ENCODE measurements around the gene NT5DC2. TPM values are rescaled to one million over a fixed set of nuclear protein-coding genes. Genes with fewer than 3 reads are reported as not detected.

The NT5DC2 gene
- total and polyA plus RNA-seq, 8 donors, result 3.5 to 37.6 (median 9.4) TPM

GRCh38 chr3:52522651-52523251 lies 10.9 kb downstream of the NT5DC2 start:
- 89 to 93% methylated on average over 14 of the region's 14 CpGs for WGBS, 2 donors
- DNase-seq, result peak in 2 of 6 donors; percentile 10 to 41
- Histone ChIP-seq H3K9me3 (no peaks in the 10 kb centered on the region), H3K36me3 (no peaks in the 10 kb centered on the region), H3K27ac (no peak overlapping the region), H3K4me1 (no peaks in the 10 kb centered on the region), H3K4me3 (no peak overlapping the region), H3K27me3 (no peaks in the 10 kb centered on the region)
- no peak for TF ChIP-seq CTCF (IDR thresholded peaks at IDR 0.05)
- ATAC-seq, result no peak
- intact Hi-C loops (cut with DNase I), result no loop called here
- FAIRE-seq, result no peak

GRCh38 chr3:52521881-52522650 lies 11.6 kb downstream of the NT5DC2 start:
- no peak overlapping the region for H3K27ac ChIP-seq
- peak in 3 of 6 donors; percentile 11 to 54 (median 40) for DNase-seq
- no peaks in the 10 kb centered on the region for H3K4me1 ChIP-seq
- no peak for ATAC-seq
- TF ChIP-seq CTCF (IDR thresholded peaks at IDR 0.05), result no peak
- intact Hi-C loops (cut with DNase I), result no loop called here
- no peak for FAIRE-seq
- H3K36me3 ChIP-seq, result no peaks in the 10 kb centered on the region
- H3K27me3 ChIP-seq, result no peaks in the 10 kb centered on the region
- whole genome bisulfite sequencing, 2 donors, result 94 to 95% methylated on average over 33 of the region's 33 CpGs
- no peaks in the 10 kb centered on the region for H3K9me3 ChIP-seq
- no peak overlapping the region for H3K4me3 ChIP-seq

GRCh38 chr3:52521488-52521824 lies 12.2 kb downstream of the NT5DC2 start:
- H3K4me1 ChIP-seq, result no peaks in the 10 kb centered on the region
- DNase-seq (peak in 2 of 6 donors; percentile 12 to 64), ATAC-seq (no peak), FAIRE-seq (no peak)
- TF ChIP-seq CTCF (IDR thresholded peaks at IDR 0.05), result no peak
- no peak overlapping the region for H3K4me3 ChIP-seq
- no peaks in the 10 kb centered on the region for H3K27me3 ChIP-seq
- H3K9me3 ChIP-seq, result no peaks in the 10 kb centered on the region
- intact Hi-C loops (cut with DNase I), result no loop called here
- no peaks in the 10 kb centered on the region for H3K36me3 ChIP-seq
- H3K27ac ChIP-seq, result no peak overlapping the region
- 87 to 93% methylated on average over 8 of the region's 8 CpGs for WGBS, 2 donors

- Histone ChIP-seq H3K9me3 (no peaks in the 10 kb centered on the region), H3K36me3 (no peaks in the 10 kb centered on the region), H3K27me3 (no peaks in the 10 kb centered on the region), H3K4me3 (no peak overlapping the region), H3K27ac (no peak overlapping the region), H3K4me1 (no peaks in the 10 kb centered on the region)
- ATAC-seq (no peak), DNase-seq (peak in 1 of 6 donors; percentile 17), FAIRE-seq (no peak)
- WGBS, 2 donors, result 90 to 91% methylated on average over 19 to 20 of the region's 20 CpGs
- no peak for TF ChIP-seq CTCF (IDR thresholded peaks at IDR 0.05)
- intact Hi-C loops (cut with DNase I), result no loop called here
These were observed 12.8 kb downstream of the NT5DC2 start for GRCh38 chr3:52520716-52521487.
